NCI-H2196 treated with DMSO at 0.1 percent for 48 hours (cell line): ENCODE results near the gene TIAM2.
"Not testable (repeated sequence)": the region's sequence is repeated elsewhere in the genome, so short reads cannot be mapped to it uniquely, and the experiment has no call there.

Experiments used
- DNase-seq: peaks from one replicate; lab custom pipeline; 2025; ENCODE audit not compliant: unreplicated experiment; lab: John Stamatoyannopoulos, UW

The TIAM2 gene

DNA sequence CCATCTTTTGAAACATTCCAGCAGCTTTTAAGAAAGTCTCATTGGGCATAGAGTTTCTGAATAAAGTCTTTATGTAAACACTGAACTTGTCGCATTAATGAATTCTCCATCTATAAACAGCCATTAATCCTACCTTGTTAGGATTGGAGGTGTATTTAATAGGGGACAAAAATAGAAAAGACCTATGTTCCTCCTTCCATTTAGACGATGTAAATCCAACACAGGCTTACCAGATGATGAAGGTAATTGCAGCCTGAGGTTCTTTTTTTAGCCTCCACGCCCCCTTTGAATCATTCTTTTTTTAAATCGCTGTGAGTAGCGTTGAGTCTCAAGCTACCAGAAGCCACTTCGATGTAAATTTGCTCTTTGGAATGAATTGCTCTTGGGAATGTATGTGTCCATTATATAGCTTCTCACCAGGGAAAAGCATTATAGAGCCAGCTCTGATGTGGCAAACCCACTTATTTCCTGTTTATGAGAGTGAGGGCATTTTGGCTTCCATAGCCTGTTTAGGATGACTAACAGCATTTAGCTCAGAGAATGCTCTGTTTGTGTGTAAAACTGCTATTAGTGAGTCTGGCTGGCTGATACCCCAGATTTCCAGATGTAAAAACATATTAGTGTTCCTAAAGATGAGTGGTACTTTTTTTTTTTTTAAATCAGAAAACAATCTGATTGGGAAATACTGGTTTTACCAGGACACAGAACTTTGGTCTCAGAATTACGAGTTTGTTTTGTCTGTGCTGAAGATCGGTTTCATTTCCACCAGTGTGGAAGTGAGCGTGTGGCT is 193.8 kb downstream of the TIAM2 start:
- no peak for DNase-seq

- DNase-seq = no peak
Observed at GRCh38 chr6:155190677-155191076, 195.6 kb downstream of the TIAM2 start.

GRCh38 chr6:155193526-155193925 is 198.4 kb downstream of the TIAM2 start:
- no peak for DNase-seq

GRCh38 chr6:155194399-155194798 is 199.3 kb downstream of the TIAM2 start:
- no peak for DNase-seq

DNA sequence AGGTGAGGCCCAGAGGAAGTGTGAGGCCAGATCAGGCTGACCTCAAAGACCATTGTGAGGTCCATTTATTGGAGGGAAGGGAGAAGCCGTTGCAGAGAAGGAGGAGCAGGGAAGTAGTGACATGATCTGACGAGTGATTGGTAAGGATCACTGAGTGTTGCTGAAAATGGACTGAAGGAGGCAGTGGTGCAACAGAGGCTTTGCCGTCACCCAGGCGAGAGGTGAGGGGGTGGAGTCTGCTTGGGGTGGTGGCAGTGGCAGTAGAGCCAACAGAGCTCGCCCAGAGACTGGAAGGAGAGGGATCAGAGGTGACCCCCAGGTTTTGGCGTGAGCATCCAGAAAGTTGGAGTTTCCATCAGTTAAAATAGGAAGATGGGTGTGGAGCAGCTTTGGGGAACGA is 200.8 kb downstream of the TIAM2 start:
- DNase-seq = no peak

DNA sequence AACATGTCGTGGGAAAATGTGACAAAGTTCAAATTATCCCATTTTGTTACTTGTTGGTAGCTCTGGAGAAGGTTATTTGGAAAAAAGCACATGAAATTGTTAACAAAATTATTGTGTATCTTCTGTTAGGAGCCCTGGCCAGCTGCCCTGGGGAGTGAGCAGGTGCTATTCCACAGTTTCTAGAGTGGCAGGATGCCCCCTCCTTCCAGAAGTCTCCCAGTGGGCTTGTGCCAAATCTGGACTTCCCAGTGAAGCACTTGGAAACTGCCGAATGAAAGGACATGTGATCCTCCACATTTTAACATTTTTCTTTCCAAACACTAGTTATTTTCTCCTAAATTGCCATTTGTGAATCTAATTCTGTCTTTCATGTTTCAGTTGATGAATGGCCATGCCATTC is 201.8 kb downstream of the TIAM2 start:
- no peak for DNase-seq

- DNase-seq = no peak
Observed at GRCh38 chr6:155197932-155198331, 202.8 kb downstream of the TIAM2 start.

DNA sequence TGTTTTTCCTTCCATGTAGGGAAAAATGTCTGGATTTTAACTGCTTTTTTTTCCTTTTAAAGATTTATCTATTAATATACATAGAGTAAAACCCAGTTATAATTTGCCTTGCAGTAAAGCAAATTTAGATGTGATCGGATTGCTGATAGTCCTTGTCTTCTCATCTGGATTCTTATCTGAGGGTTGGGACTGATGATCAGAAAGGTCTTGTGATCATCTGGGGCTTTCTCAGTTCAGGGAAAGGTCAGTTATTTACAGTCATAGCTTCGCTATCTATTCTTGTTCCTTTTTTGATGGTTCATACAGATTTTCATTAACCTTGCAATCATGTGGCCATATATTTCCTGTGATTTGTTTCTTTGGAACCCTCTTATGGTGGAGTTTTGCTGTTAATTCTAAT is 204.9 kb downstream of the TIAM2 start:
- DNase-seq = no peak

DNA sequence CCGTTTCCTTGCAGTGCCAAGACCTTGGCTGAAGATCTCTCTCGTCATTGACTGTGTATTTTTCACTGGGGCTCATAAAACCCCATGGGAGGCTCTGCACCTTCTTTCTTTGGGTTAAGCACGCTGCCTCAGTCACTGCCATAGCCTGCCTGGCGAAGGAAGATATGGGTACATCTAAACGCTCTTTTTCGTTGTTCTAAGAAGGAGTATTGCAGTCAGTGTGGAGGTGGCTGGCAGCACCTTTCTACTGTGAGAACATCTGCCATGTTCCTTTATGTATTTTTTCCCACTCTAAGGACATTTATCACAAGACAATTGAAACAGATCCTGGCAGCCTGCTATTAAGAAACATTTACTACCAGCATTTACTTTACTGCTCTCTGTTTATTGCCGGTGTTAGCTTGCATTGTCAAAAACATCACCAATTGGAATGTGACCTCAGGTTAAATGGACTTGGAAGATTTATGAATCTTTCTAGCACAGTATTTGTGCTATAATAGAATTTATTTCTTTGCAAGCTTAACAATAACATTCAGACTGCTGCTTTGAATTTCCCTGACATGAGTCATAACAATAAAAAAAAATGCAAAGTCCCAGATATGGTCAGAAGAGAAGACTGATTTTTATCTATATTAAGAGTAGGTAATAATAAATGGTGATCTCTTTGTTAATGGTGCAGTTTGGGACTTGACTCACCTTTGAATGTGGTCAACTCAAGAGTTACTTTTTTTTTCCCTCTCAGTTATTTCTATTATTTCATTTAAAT is 206.5 kb downstream of the TIAM2 start:
- no peak for DNase-seq

- no peak for DNase-seq
Observed at GRCh38 chr6:155207223-155207622, 212.1 kb downstream of the TIAM2 start.

- no peak for DNase-seq
Observed at GRCh38 chr6:155212106-155212505, 217.0 kb downstream of the TIAM2 start.

DNA sequence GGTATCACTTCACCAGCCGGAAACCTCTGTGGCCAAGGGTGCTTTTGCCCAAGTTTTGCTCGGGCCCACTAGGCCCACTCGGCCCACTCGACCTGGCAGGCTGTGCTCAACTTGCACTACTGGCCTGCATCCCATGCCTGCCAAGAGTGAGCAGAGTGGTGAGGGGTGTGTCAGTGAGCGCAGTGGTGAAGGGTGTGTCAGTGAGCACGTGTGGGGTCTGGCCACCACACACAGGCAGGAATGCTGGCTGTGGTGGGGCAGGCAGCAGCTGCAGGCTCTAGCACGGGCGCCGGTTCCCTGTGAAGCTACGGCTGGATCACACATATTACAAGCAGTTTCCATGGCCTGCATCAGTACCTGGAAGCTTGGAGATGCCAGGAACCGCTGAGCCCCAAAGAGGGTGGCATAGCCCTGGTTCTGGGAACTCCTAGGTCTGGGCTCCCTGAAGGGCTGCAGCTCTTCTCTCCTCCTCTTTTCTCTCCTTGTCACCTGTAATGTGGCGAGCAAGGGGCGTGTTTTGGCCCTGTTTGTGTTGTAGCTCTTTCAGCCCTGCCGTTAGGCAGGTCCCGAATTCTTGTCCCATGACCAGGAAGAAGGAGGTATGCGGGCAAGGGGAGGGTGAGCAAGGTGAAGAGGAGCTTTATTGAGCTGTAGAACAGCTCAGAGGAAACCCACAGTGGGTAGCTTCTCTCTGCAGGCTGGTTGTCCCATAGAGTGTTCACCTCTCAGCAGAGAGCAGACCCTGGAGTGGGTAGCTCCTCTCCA is 217.7 kb downstream of the TIAM2 start:
- no peak for DNase-seq

- no peak for DNase-seq
Observed at GRCh38 chr6:155213611-155214372, 218.7 kb downstream of the TIAM2 start.

GRCh38 chr6:155215906-155216305 is 220.8 kb downstream of the TIAM2 start:
- no peak for DNase-seq

GRCh38 chr6:155216312-155217046 is 221.4 kb downstream of the TIAM2 start:
- no peak for DNase-seq

DNA sequence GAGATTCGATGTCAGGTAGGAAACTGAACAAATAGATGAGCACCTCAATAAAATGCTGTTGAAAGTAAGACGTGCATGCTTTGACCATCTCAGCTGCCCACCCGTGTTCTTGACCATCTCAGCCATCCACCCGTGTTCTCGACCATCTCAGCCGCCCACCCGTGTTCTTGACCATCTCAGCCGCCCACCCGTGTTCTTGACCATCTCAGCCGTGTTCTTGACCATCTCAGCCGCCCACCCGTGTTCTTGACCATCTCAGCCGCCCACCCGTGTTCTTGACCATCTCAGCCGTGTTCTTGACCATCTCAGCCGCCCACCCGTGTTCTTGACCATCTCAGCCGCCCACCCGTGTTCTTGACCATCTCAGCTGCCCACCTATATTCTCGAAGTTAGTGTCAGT is 223.6 kb downstream of the TIAM2 start:
- DNase-seq = not testable (repeated sequence)

DNA sequence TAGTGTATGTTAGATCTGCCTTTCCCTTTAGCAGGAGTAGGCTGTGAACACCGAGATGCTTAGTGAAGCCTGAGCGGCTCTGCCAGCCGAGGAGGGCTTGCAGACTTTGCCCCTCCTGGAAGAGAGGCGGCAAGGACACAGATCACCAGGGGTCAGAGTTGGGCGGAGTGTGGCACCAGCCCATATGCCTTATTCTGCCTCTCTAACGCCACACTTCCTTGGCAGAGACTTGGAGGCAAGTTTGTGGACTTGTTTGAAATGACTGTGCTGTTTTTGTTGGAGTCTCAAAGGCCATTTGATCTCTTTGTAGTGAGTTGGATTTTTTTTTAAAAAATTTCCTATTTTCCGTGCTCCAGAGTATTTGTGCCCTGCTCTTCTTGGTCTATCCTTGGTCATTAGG is 224.2 kb downstream of the TIAM2 start:
- no peak for DNase-seq

- DNase-seq = no peak
Observed at GRCh38 chr6:155219858-155220301, 224.8 kb downstream of the TIAM2 start.

DNA sequence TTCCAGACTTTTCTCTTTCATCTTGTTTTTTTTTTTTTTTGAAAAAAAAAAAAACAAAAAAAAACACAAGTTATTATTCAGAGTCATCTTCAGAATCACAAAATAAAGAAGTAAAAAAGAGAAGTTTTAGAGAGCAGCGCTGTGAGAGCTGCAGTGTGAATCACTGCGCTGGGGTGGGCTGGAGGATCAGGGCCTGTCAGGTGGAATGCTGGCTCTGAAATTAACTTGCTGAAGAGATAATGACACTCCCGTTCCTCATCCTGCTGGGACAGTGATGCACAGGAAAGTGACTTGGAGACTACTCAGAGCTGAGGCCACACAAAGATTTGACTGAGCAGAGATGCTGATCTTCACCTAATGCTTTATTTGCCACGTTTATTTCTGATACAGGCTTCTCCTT is 226.0 kb downstream of the TIAM2 start:
- DNase-seq = no peak

GRCh38 chr6:155222506-155222905 is 227.4 kb downstream of the TIAM2 start:
- no peak for DNase-seq
